ENCODE data around the gene BABAM2.

GRCh38 chr2:28030600-28030999, 140.1 kb downstream of the BABAM2 start:
- TF ChIP-seq POLR2A (IDR thresholded peaks at IDR 0.05) (no peak), EP300 (IDR thresholded peaks at IDR 0.05) (no peak)
- TF ChIP-seq, protein P1, sequence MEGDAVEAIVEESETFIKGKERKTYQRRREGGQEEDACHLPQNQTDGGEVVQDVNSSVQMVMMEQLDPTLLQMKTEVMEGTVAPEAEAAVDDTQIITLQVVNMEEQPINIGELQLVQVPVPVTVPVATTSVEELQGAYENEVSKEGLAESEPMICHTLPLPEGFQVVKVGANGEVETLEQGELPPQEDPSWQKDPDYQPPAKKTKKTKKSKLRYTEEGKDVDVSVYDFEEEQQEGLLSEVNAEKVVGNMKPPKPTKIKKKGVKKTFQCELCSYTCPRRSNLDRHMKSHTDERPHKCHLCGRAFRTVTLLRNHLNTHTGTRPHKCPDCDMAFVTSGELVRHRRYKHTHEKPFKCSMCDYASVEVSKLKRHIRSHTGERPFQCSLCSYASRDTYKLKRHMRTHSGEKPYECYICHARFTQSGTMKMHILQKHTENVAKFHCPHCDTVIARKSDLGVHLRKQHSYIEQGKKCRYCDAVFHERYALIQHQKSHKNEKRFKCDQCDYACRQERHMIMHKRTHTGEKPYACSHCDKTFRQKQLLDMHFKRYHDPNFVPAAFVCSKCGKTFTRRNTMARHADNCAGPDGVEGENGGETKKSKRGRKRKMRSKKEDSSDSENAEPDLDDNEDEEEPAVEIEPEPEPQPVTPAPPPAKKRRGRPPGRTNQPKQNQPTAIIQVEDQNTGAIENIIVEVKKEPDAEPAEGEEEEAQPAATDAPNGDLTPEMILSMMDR (IDR thresholded peaks at IDR 0.05): no peak
